ENCODE results near the gene AHNAK. TPM values are rescaled to one million over a fixed set of nuclear protein-coding genes. Genes with fewer than 3 reads are reported as not detected.

Gene AHNAK, protein sequence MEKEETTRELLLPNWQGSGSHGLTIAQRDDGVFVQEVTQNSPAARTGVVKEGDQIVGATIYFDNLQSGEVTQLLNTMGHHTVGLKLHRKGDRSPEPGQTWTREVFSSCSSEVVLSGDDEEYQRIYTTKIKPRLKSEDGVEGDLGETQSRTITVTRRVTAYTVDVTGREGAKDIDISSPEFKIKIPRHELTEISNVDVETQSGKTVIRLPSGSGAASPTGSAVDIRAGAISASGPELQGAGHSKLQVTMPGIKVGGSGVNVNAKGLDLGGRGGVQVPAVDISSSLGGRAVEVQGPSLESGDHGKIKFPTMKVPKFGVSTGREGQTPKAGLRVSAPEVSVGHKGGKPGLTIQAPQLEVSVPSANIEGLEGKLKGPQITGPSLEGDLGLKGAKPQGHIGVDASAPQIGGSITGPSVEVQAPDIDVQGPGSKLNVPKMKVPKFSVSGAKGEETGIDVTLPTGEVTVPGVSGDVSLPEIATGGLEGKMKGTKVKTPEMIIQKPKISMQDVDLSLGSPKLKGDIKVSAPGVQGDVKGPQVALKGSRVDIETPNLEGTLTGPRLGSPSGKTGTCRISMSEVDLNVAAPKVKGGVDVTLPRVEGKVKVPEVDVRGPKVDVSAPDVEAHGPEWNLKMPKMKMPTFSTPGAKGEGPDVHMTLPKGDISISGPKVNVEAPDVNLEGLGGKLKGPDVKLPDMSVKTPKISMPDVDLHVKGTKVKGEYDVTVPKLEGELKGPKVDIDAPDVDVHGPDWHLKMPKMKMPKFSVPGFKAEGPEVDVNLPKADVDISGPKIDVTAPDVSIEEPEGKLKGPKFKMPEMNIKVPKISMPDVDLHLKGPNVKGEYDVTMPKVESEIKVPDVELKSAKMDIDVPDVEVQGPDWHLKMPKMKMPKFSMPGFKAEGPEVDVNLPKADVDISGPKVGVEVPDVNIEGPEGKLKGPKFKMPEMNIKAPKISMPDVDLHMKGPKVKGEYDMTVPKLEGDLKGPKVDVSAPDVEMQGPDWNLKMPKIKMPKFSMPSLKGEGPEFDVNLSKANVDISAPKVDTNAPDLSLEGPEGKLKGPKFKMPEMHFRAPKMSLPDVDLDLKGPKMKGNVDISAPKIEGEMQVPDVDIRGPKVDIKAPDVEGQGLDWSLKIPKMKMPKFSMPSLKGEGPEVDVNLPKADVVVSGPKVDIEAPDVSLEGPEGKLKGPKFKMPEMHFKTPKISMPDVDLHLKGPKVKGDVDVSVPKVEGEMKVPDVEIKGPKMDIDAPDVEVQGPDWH (N-terminal part only)
- total RNA-seq, result 100 to 1,000 TPM; 353 to 699 (median 607) TPM
- polyA plus RNA-seq, result 100 to 1,000 TPM; 114 to 376 TPM
- long read RNA-seq, donor 1, full-length matches to known transcripts, result 944 of 1,050 reads
- long read RNA-seq, donor 1, partial matches to known transcripts, result 24 of 1,050 reads
- long read RNA-seq, donor 1, other reads (novel, unspliced or antisense), result 82 of 1,050 reads
- long read RNA-seq, donor 2, full-length matches to known transcripts, result 23 of 23 reads
- long read RNA-seq, donor 2, partial matches to known transcripts, result 0 of 23 reads
- long read RNA-seq, donor 2, other reads (novel, unspliced or antisense), result 0 of 23 reads
- long read RNA-seq, donor 3, full-length matches to known transcripts, result 38 of 71 reads
- long read RNA-seq, donor 3, partial matches to known transcripts, result 0 of 71 reads
- long read RNA-seq, donor 3, other reads (novel, unspliced or antisense), result 33 of 71 reads

DNA sequence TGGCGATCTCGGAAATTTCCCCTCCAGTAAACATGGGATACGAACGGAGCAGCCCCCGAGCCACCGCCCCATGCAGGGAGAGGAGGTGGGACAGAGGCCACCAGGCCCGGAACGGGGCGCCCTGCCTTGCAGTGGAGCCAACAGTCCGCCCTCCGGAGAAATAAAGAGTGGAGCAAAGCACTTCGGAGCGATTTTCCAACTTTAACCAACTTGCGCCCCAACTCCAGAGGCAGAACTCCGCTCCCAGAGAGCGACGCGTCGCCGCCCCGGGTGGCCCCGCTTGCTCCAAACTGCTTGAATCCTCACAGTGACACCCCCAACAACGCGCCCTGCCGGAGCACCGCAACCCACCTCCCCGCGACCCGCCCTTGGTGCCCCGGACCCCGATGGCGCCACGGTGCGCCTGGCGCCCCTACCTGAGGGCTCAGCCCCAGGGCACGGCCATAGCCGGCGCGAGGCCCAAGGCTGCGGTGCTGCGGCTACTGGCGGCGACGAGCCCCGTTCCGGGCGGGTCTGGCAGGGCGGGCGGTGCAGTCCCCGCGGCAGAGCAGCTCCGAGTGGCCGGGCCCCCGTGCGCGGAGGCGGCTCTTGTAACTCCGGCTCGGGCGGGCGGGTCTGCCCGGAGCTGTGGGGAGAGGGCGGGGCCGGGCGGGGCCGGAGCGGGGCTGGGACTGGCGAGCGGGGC lies at the start of gene AHNAK:
TSS of gene AHNAK (minus strand) at position 563 of the 685 bp plus-strand sequence. CDS start 10,708 bp downstream, outside the sequence.
- peak; percentile 83 to 87 (median 85) for DNase-seq
- intact Hi-C loops (cut with DNase I), result no loop called here
- H3K36me3 ChIP-seq, result no peaks in the 10 kb centered on the region
- H3K9me3 ChIP-seq, result no peaks in the 10 kb centered on the region
- peak within 1 kb of the TSS; percentile 99 for H3K4me3 ChIP-seq
- no peaks in the 10 kb centered on the region for H3K27me3 ChIP-seq
- peaks cover 24% of the 10 kb centered on the region for H3K4me1 ChIP-seq (ENCODE audit: insufficient read depth)
- no peak for TF ChIP-seq EP300 (IDR thresholded peaks at IDR 0.05)
- peak; percentile 83 for TF ChIP-seq POLR2A (IDR thresholded peaks at IDR 0.05)
- TF ChIP-seq, protein P1, sequence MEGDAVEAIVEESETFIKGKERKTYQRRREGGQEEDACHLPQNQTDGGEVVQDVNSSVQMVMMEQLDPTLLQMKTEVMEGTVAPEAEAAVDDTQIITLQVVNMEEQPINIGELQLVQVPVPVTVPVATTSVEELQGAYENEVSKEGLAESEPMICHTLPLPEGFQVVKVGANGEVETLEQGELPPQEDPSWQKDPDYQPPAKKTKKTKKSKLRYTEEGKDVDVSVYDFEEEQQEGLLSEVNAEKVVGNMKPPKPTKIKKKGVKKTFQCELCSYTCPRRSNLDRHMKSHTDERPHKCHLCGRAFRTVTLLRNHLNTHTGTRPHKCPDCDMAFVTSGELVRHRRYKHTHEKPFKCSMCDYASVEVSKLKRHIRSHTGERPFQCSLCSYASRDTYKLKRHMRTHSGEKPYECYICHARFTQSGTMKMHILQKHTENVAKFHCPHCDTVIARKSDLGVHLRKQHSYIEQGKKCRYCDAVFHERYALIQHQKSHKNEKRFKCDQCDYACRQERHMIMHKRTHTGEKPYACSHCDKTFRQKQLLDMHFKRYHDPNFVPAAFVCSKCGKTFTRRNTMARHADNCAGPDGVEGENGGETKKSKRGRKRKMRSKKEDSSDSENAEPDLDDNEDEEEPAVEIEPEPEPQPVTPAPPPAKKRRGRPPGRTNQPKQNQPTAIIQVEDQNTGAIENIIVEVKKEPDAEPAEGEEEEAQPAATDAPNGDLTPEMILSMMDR (IDR thresholded peaks at IDR 0.05), result peak in 1 of 3 donors; percentile 36
- H3K27ac ChIP-seq, result peak within 1 kb of the TSS; percentile 81 to 94
- 0 to 1% (median 0%) methylated on average over 33 to 69 of the region's 69 CpGs for WGBS, 3 donors

DNA sequence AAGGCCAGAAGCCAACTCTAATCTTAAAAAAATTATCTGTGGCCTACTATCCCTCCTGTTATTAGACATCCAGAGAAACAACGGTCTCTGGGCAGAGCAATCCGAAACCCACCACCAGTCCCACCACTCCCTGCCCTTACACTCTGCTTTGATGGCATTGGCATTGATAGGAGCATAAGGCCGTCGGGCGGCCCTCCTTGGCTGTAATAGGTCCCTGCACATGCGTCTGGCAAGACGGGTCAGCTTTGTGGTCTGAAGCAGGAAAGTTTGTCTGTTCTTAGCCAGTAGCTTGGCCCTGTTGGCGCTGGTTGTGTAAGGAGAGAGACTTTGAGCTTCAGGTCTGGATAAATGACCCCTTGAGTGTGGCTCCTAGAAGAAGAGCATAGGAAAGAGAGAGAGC lies 48.5 kb upstream of the AHNAK start:
- no peaks in the 10 kb centered on the region for H3K27me3 ChIP-seq
- H3K4me1 ChIP-seq (ENCODE audit: insufficient read depth), result peaks cover 8% of the 10 kb centered on the region
- no peaks in the 10 kb centered on the region for H3K36me3 ChIP-seq
- no peaks in the 10 kb centered on the region for H3K9me3 ChIP-seq
- 73 to 87% (median 76%) methylated on average over 8 of the region's 8 CpGs for WGBS, 3 donors
- H3K4me3 ChIP-seq, result no peak overlapping the region
- intact Hi-C loops (cut with DNase I), result loop anchor here in 1 of 4 donors (10.0 kb wide), 1 partner anchor 100 kb away; no protein-coding TSS in a partner anchor
- no peak for DNase-seq
- TF ChIP-seq, protein P1 (IDR thresholded peaks at IDR 0.05), result no peak
- no peak for TF ChIP-seq POLR2A (IDR thresholded peaks at IDR 0.05)
- TF ChIP-seq EP300 (IDR thresholded peaks at IDR 0.05), result no peak
- H3K27ac ChIP-seq, result no peak overlapping the region

- peaks cover 3% of the 10 kb centered on the region for H3K4me1 ChIP-seq (ENCODE audit: insufficient read depth)
- no peaks in the 10 kb centered on the region for H3K36me3 ChIP-seq
- peak; percentile 54 to 81 (median 73) for DNase-seq
- no peaks in the 10 kb centered on the region for H3K27me3 ChIP-seq
- TF ChIP-seq POLR2A (IDR thresholded peaks at IDR 0.05) (no peak), EP300 (IDR thresholded peaks at IDR 0.05) (no peak)
- TF ChIP-seq, protein P1 (IDR thresholded peaks at IDR 0.05), result no peak
- WGBS, 3 donors, result 51 to 58% (median 54%) methylated on average over 13 of the region's 13 CpGs
- no peak overlapping the region for H3K27ac ChIP-seq
- no peak overlapping the region for H3K4me3 ChIP-seq
- intact Hi-C loops (cut with DNase I), result loop anchor here in 1 of 4 donors (10.0 kb wide), 1 partner anchor 101 kb away; no protein-coding TSS in a partner anchor
- H3K9me3 ChIP-seq, result no peaks in the 10 kb centered on the region
Measured at GRCh38 chr11:62593434-62594044, 46.9 kb upstream of the AHNAK start.

All from ovary (tissue), 10 donors.